Fibroblast of villous mesenchyme (primary cell): Measurements from ENCODE around the gene CDKL1. TPM values are rescaled to one million over a fixed set of nuclear protein-coding genes. Genes with fewer than 3 reads are reported as not detected.
"Not testable (repeated sequence)": the region's sequence is repeated elsewhere in the genome, so short reads cannot be mapped to it uniquely, and the experiment has no call there.

Source experiments
- DNase-seq: peaks from one replicate; pipeline ENCODE4 v3.0.0-alpha.2; 2010; ENCODE audit warnings: low read depth
- H3K4me3 ChIP-seq: 2 replicates; pipeline ENCODE4 v1.5.1; 2011; ENCODE audit warnings: low read depth, mild to moderate bottlenecking, low read length
- total RNA-seq: library from RNA; depleted of rRNA; stranded (reverse); fragments of >200 nt; gene quantifications from 2 replicates; pipeline ENCODE4 v1.2.3, GENCODE V29; 2012
- TF ChIP-seq, protein P1 (sequence below): IDR thresholded peaks from 2 replicates; pipeline ENCODE4 v1.5.1; 2012; ENCODE audit warnings: low read depth, mild to moderate bottlenecking, low read length; ENCODE audit not compliant: insufficient read depth

CDKL1 gene
- total RNA-seq, 1 donor, result 12.1 TPM

DNA sequence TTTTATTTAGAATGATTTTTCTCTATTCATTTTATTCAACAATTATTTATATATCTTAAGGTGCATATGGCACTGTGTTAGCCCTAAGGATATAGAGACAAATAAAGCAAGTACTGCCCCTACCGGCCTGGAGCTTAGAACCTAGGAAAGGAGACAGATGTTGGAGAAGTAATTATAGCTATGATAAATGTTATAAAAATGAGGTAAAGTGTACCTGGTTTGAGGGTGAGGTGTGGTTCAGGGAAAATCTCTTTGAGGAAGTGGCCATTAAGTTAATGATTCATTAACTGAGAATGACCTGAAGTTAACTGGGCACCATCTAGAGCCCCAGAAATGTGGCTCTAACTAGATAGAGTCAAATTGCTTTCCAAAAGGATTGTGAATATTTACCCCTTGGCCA lies 31.9 kb downstream of the CDKL1 start:
- no peak overlapping the region for H3K4me3 ChIP-seq
- DNase-seq, result no peak
- TF ChIP-seq, protein P1, sequence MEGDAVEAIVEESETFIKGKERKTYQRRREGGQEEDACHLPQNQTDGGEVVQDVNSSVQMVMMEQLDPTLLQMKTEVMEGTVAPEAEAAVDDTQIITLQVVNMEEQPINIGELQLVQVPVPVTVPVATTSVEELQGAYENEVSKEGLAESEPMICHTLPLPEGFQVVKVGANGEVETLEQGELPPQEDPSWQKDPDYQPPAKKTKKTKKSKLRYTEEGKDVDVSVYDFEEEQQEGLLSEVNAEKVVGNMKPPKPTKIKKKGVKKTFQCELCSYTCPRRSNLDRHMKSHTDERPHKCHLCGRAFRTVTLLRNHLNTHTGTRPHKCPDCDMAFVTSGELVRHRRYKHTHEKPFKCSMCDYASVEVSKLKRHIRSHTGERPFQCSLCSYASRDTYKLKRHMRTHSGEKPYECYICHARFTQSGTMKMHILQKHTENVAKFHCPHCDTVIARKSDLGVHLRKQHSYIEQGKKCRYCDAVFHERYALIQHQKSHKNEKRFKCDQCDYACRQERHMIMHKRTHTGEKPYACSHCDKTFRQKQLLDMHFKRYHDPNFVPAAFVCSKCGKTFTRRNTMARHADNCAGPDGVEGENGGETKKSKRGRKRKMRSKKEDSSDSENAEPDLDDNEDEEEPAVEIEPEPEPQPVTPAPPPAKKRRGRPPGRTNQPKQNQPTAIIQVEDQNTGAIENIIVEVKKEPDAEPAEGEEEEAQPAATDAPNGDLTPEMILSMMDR, result no peak

DNA sequence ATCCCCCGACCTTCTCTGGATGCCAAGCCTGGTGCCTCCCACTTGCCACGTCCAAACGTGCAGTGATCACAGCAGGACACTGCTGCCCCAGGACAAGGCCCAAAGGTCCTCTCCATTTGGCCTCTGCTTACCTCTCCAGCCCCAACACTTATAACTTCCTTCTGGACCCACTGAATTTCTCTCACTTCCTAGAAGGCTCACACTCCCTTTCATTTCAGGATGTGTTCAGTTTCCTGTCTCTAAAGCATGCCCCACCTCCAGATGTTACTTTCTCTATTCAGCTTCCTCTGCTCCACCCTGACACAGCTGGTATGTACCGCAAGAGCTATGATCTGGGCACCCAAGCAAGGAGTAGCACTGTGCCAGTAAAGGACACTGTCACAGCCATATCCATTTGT lies 33.0 kb downstream of the CDKL1 start:
- TF ChIP-seq, protein P1, result no peak
- no peak overlapping the region for H3K4me3 ChIP-seq
- peak; percentile 54 for DNase-seq

DNA sequence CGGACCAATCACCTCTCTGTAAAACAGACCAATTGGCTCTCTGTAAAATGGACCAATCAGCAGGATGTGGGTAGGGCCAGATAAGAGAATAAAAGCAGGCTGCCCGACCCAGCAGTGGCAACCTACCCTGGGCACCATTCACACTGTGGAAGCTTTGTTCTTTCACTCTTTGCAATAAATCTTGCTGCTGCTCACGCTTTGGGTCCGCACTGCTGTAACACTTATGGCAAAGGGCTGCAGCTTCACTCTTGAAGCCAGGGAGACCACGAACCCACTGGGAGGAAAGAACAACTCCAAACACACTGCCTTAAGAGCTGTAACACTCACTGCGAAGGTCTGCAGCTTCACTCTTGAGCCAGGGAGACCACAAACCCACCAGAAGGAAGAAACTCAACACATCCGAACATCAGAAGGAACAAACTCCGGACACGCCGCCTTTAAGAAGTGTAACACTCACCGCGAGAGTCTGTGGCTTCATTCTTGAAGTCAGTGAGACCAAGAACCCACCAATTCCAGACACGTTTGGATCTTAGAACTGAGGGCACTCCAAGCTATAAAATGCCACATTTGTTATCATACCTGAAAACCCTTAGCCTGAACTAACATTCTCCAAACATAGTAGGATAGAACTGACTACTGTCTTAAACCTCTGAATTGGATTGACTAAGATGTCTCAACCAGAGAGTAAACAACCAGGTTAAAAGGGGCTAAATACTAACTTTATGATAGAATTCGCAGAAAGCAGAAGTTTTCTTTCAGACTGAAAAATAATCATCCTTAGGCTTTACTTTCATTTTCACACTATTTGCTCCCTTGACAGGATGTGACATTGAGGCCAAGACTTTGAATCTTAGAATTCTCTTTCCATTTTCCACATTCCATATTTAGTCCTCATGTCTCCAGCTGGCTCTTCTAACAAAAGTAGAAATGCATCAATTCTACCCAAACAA lies 33.6 kb downstream of the CDKL1 start:
- no peak for DNase-seq
- no peak overlapping the region for H3K4me3 ChIP-seq
- TF ChIP-seq, protein P1, result no peak

DNA sequence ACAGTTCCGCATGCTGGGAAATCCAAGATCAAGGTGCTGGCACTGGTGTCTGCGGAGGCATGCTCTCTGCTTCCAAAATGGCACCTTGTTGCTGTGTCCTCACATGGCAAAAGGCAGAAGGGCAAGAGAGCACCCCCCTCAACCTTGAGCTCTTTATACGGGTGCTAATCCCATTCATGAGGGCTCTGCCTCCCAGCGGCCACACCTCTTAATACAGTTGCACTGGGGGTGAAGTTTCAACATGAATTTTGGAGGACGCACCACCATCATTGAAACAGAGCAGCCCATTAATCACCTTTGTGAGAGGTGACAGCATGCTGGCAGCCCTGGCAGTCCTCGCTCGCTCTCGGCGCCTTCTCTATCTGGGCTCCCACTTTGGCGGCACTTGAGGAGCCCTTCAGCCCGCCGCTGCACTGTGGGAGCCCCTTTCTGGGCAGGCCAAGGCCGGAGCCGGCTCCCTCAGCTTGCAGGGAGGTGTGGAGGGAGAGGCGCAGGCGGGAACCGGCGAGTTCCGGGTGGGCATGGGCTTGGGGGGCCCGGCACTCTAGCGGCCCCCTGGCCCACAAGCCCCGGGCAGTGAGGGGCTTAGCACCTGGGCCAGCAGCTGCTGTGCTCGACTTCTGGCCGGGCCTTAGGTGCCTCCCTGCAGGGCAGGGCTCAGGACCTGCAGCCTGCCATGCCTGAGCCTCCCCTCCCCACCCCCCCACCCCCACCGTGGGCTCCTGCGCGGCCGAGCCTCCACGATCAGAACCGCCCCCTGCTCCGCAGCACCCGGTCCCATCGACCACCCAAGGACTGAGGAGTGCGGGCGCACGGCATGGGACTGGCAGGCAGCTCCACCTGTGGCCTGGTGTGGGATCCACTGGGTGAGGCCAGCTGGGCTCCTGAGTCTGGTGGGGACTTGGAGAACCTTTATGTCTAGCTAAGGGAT lies 34.9 kb downstream of the CDKL1 start:
- not testable (repeated sequence) for DNase-seq, H3K4me3 ChIP-seq

DNA sequence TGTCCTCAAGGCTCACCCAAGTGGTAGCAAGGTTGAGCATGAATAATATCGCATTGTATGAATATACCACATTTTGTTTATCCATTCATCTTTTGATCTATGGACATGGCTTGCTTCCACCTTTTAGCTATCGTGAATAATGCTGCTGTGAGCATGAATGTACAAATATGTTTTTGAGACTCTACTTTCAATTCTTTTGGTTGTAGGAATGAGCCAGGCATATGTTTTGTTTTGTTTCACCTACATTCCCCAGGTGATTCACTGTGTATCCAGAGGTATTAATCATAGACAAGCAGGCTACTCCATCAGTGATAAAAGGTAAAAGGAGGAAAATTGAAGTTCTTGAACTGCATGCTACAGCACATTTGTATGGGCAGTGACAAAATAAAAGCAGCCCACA lies 35.8 kb downstream of the CDKL1 start:
- DNase-seq, result no peak
- TF ChIP-seq, protein P1, result no peak
- H3K4me3 ChIP-seq, result no peak overlapping the region

DNA sequence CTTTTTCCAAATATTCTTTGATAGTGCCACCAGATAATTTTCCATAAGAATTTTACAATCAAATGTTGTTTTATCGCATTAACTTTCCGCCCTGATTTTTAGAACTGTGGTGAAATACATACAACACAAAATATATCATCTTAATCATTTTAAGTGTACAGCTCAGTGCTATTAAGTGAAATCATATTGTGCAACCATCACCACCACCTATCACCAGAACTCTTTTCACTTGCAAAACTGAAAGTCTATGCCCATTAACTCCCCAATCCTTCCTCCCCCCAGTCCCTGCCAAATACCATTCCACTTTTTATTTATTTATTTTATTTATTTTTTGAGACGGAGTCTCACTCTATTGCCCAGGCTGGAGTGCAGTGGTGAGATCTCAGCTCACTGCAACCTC lies 36.6 kb downstream of the CDKL1 start:
- DNase-seq, result no peak
- H3K4me3 ChIP-seq, result no peak overlapping the region
- TF ChIP-seq, protein P1, result no peak

DNA sequence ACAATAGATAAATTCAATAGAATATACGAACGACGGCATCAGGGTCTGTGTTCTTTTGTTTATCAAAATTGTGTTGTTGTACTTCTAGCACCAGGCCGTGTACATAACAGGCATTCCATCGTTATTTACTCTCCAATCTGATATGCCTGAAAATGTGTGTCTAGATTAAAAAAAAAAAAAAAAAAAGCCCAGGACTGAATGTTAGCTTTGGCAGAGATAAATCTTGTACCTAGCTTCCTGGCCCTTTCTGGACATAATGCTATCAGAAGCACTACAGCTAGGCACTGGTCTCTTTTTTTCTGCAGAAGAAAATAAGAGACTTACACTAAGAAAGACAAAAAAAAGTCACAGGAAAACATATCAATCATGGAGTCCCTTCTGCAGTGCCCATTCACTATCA lies 37.0 kb downstream of the CDKL1 start:
- no peak for DNase-seq
- TF ChIP-seq, protein P1, result no peak
- no peak overlapping the region for H3K4me3 ChIP-seq
